ENCODE data around the gene RFTN1.
A peak's percentile ranks its signal among the peaks of the same experiment; 100 is the strongest.

The RFTN1 gene

GRCh38 chr3:16484216-16484615 lies 29.3 kb downstream of the RFTN1 start:
- H3K27ac ChIP-seq, result peak overlapping the region in 1 of 2 donors; percentile 42

DNA sequence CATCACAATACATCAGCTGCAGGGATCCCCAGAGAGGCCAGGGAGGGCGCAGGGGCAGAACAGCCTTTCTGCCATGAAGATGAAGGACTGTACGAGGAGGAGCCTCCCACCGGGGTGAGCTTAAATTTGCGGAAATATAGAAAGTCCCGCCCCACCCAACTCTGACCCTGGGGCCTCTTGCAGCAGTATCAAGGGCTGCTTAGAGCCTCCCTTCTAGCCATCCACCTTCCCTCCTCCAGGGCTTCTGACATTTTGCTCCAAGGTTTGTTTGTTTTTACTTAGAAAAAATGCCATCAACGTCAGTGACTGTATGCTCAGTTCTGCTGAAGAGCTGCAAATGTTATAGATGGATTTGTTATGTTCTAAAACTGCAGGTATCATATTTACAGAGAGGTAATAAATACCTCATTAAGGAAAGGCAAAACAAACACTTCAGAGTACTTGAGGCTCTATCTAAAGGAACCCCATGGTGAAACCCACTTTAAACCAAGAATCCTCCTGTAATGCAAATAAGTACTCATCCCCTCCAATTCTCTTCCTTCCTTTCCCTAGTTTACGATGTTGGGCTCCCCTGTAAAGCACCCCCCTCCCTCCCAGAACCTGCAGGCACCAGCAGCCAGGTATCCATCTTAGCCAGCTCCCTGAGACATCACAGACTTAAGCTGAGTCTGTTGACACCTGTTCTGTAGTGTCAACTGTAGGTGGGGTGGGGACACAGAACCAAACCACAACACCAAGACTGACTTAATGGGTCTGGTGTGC lies 30.5 kb downstream of the RFTN1 start:
- H3K4me3 ChIP-seq, result no peak overlapping the region
- DNase-seq, result peak in 1 of 2 donors; percentile 39
- H3K4me1 ChIP-seq, result peaks cover 0 to 58% (median 5%) of the 10 kb centered on the region in 4 donors
- no peaks in the 10 kb centered on the region for H3K27me3 ChIP-seq
- no peaks in the 10 kb centered on the region for H3K36me3 ChIP-seq
- intact Hi-C loops (cut with DNase I; ENCODE audit: low total_unique reads), result no loop called here
- H3K27ac ChIP-seq, result no peak overlapping the region
- TF ChIP-seq CTCF (IDR thresholded peaks at IDR 0.05), result no peak
- no peaks in the 10 kb centered on the region for H3K9me3 ChIP-seq

More at GRCh38 chr3:16484216-16484615, 29.3 kb downstream of the RFTN1 start:
- intact Hi-C loops (cut with DNase I; ENCODE audit: low total_unique reads), result no loop called here
- Histone ChIP-seq H3K36me3 (peaks cover 0 to 6% (median 0%) of the 10 kb centered on the region in 3 donors), H3K27me3 (no peaks in the 10 kb centered on the region), H3K4me3 (no peak overlapping the region), H3K9me3 (no peaks in the 10 kb centered on the region), H3K4me1 (peaks cover 0 to 58% (median 5%) of the 10 kb centered on the region in 4 donors)
- DNase-seq, result no peak
- no peak for TF ChIP-seq CTCF (IDR thresholded peaks at IDR 0.05)

DNA sequence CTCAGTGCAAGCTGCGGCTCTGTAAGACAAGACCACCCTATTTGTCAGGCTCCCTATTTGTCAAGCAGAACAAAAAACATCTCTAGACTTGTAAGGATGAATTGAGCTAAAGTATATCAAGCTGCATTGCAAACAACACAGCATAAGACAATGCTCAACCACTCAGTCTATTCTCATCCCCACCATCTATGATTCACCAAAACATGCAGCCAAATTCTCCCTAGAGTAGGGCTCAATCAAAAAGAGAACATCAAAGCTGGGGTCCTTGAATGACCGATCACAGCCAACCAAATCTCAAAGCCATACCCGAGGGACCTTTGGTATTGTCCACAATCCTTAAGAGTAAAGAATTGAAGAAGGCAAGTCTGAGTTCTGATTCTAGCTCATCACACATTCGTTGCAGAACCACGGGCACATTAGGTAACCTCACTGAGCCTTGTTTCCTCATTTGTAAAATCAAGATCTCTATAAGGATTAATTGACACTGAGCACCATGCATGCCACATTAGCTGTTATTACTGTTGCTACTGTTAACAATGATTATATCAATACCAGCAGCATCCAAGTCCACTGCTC lies 31.2 kb downstream of the RFTN1 start:
- Histone ChIP-seq H3K27me3 (no peaks in the 10 kb centered on the region), H3K9me3 (no peaks in the 10 kb centered on the region), H3K4me1 (peaks cover 0 to 58% (median 5%) of the 10 kb centered on the region in 4 donors), H3K4me3 (no peak overlapping the region), H3K36me3 (no peaks in the 10 kb centered on the region), H3K27ac (peak overlapping the region; percentile 10 to 58)
- DNase-seq, result no peak
- intact Hi-C loops (cut with DNase I; ENCODE audit: low total_unique reads), result no loop called here
- no peak for TF ChIP-seq CTCF (IDR thresholded peaks at IDR 0.05)

- intact Hi-C loops (cut with DNase I; ENCODE audit: low total_unique reads), result no loop called here
- no peaks in the 10 kb centered on the region for H3K27me3 ChIP-seq
- no peaks in the 10 kb centered on the region for H3K36me3 ChIP-seq
- no peak overlapping the region for H3K4me3 ChIP-seq
- DNase-seq, result no peak
- H3K4me1 ChIP-seq, result peaks cover 0 to 64% (median 5%) of the 10 kb centered on the region in 4 donors
- H3K9me3 ChIP-seq, result no peaks in the 10 kb centered on the region
- no peak for TF ChIP-seq CTCF (IDR thresholded peaks at IDR 0.05)
- peak overlapping the region; percentile 10 to 58 for H3K27ac ChIP-seq
These were observed 32.0 kb downstream of the RFTN1 start for GRCh38 chr3:16481546-16481897.

DNA sequence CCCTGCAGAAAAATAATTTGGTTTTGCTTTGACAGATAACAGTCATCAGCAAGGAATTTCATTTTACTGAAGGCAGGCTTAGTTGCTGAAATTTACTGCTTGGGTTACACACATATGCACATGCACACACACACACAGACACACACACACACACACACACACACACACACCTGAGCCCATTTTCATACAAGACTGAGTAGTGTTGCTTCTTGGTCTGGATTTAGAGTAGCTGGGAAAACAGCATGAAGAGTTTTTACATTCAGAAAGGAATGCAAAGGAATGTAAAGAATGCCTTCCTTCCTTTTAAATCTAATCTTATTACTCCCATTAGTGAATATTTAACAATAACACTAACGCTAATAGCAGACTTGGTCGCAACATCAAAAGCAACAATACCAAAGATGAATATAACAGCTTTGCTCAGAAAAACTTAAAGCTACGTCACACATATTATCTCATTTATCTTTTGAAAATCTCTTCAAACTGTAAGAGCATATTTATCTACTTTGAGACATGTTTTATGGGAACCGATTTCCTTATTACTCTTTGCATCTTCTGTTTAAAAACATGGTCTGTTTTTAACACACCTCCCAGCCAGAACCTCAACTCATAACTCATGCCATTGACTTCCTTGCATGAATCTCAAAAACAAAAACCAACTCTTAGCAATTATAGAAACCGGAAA lies 32.5 kb downstream of the RFTN1 start:
- DNase-seq, result no peak
- TF ChIP-seq CTCF (IDR thresholded peaks at IDR 0.05), result no peak

More for the DNA sequence above, 32.5 kb downstream of the RFTN1 start:
- Histone ChIP-seq H3K27ac (no peak overlapping the region), H3K4me1 (peaks cover 0 to 65% (median 5%) of the 10 kb centered on the region in 4 donors), H3K36me3 (no peaks in the 10 kb centered on the region), H3K9me3 (no peaks in the 10 kb centered on the region), H3K27me3 (no peaks in the 10 kb centered on the region), H3K4me3 (no peak overlapping the region)
- intact Hi-C loops (cut with DNase I; ENCODE audit: low total_unique reads), result no loop called here

Data from tibial artery (tissue), 4 donors.